Esophagus (tissue), 2 donors: ENCODE measurements around the gene SPTB. TPM values are rescaled to one million over a fixed set of nuclear protein-coding genes. Genes with fewer than 3 reads are reported as not detected.

Experiments
- H3K27ac ChIP-seq, 2 donors: one replicate each; pipeline ENCODE4 v1.5.1; 2013; ENCODE audit warnings: low read depth in 2 of 2, mild to moderate bottlenecking in 2 of 2, inconsistent platforms in 1 of 2, low read length in 1 of 2, moderate library complexity in 1 of 2
- H3K27me3 ChIP-seq, 2 donors: one replicate each; pipeline ENCODE4 v1.6.1; 2013; ENCODE audit warnings: low read length in 2 of 2, control low read depth in 1 of 2, mild to moderate bottlenecking in 1 of 2; ENCODE audit not compliant: insufficient read depth in 2 of 2, control insufficient read depth in 1 of 2
- H3K36me3 ChIP-seq, 2 donors: one replicate each; pipeline ENCODE4 v1.6.1; 2013; ENCODE audit warnings: low read length in 1 of 2; ENCODE audit not compliant: control insufficient read depth in 2 of 2, insufficient read depth in 2 of 2
- H3K4me1 ChIP-seq, 2 donors: one replicate each; pipeline ENCODE4 v1.6.1; 2013; ENCODE audit warnings: low read length in 1 of 2; ENCODE audit not compliant: control insufficient read depth in 2 of 2, insufficient read depth in 2 of 2
- H3K4me3 ChIP-seq, 2 donors: one replicate each; pipeline ENCODE4 v1.5.1; 2013; ENCODE audit warnings: low read length in 2 of 2, mild to moderate bottlenecking in 2 of 2, low read depth in 1 of 2, moderate library complexity in 1 of 2
- H3K9me3 ChIP-seq, 2 donors: one replicate each; pipeline ENCODE4 v1.6.1; 2013; ENCODE audit warnings: mild to moderate bottlenecking in 2 of 2, low read depth in 1 of 2, low read length in 1 of 2, moderate library complexity in 1 of 2; ENCODE audit not compliant: control insufficient read depth in 2 of 2, insufficient read depth in 1 of 2
- WGBS, 2 donors: extraction: QIAGEN DNeasy Blood & Tissue Kit; methylation state at CpG; one replicate each; pipeline ENCODE4 v1.1.7; 2013; 5-methylcytosine and 5-hydroxymethylcytosine counted together
- polyA plus RNA-seq, 2 donors: library from polyadenylated mRNA; stranded (reverse); fragments of 200-250 nt; gene quantifications; one replicate each; pipeline ENCODE4 v1.2.3, GENCODE V29; 2013
- donor health status: healthy with polysubstance abuse.
- donor health status: Bipolar disorder and iron deficiency.

Gene SPTB
- polyA plus RNA-seq, 2 donors = 0.11 to 0.41 TPM

DNA sequence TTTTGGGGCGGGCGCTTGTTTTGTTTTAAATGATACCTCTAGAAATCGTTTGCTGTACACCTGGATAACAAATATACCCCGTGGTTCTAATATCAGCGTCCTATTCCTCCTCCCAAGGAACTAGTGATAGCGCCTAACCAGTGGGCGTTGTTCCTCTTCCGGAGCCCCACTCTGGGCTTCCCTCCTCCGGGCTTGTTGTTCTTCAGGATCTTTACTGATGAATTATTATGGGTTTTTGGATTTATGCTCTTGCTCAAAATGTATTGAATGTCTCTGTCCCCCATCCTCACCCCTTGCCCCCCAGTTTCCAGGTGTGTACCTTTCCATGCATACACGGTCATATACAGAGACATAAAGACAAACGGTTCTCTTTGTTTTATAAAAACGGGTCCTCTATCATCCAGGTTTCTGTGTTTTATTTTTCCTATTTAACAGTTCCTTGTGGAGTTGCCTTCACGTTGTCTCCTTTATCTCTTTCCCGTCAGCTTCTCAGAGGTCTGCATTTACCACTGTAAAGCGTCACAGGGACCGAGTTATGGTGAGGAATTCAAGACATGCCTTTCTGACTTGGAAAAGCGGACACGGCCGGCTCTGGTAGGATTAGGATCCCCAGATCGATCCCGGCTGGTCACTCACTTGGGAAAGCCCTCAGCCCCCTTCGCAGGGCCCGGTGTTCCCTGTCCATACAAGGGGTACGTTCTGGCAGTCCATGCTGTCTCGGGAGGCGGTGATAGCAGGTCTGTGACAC lies 176.1 kb downstream of the SPTB start:
- Histone ChIP-seq H3K4me3 (peak overlapping the region; percentile 88 to 90), H3K27me3 (no peaks in the 10 kb centered on the region), H3K9me3 (no peaks in the 10 kb centered on the region), H3K4me1 (peaks cover 7 to 27% of the 10 kb centered on the region in 2 donors), H3K36me3 (no peaks in the 10 kb centered on the region), H3K27ac (peak overlapping the region; percentile 84 to 91)
- 13 to 14% methylated on average over 26 of the region's 26 CpGs for WGBS, 2 donors

DNA sequence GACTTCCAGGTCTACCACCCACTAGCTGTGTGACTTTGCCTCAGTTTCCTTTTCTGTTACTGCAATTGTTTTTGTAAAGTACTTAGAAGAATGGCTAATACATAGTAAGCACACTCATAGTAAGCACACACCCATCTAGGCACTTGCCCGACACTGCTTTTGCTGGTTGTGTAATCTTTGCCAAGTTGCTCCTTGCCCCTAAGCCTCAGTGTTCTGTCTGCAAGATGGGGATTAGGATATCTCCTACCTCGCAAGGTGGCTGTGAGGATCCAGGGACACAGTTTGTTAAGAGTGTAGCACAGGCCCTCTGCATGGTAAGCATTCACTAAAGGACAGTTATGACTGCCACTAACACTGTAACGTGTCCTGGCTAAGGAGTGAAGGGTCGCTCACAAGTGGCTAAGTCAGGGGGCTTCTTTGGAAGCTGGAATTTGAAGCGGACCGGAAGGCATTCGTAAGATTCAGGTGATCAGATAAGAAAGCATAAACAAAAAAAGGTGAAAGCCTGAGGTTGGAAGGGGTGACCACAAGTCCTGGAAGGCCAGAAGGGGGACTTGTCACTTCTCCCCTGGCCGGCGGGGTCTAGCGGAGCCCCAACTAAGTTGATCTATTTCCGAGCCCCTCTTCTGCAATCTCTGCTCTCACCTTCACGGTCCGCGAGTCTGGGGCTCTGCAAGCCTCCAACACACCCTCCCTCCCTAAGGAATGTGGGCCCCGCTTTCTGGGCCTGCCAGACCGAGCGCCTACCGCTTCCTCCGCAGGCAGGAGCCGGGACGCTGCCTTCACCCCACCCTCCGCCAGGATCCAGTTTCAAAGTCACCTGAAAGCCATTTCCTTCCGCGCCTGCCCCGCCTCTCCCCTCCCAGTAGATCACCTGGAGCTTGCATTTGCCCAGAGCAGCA lies 177.0 kb downstream of the SPTB start:
- Histone ChIP-seq H3K4me1 (peaks cover 5 to 20% of the 10 kb centered on the region in 2 donors), H3K36me3 (no peaks in the 10 kb centered on the region), H3K27ac (peak overlapping the region; percentile 84 to 91), H3K9me3 (no peaks in the 10 kb centered on the region), H3K27me3 (no peaks in the 10 kb centered on the region), H3K4me3 (no peak overlapping the region)
- WGBS, 2 donors = 41 to 51% methylated on average over 25 of the region's 25 CpGs

DNA sequence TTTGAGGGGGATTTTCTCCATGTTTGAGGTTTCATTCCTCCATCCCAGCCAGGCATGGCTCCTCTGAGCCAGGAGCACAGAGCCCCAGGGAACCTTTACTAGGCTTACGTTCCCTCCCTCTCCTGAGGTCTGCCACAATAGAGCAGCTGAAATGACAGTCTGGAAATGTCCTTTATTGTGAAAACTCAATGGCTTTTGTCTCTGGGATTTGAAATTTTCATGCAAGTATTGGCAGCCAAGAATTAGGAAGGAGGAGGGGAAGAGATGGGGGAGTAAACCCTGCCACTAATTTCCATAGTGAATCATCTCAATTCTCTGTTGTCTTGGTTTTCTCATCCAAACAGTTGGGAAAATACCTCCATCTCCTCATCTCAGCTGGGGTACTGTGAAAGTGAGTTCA lies 178.0 kb downstream of the SPTB start:
- H3K9me3 ChIP-seq = no peaks in the 10 kb centered on the region
- peaks cover 2 to 12% of the 10 kb centered on the region in 2 donors for H3K4me1 ChIP-seq
- no peaks in the 10 kb centered on the region for H3K27me3 ChIP-seq
- WGBS, 2 donors = 43 to 73% methylated on average over 1 of the region's 1 CpG
- H3K27ac ChIP-seq = no peak overlapping the region
- H3K4me3 ChIP-seq = no peak overlapping the region
- H3K36me3 ChIP-seq = no peaks in the 10 kb centered on the region

DNA sequence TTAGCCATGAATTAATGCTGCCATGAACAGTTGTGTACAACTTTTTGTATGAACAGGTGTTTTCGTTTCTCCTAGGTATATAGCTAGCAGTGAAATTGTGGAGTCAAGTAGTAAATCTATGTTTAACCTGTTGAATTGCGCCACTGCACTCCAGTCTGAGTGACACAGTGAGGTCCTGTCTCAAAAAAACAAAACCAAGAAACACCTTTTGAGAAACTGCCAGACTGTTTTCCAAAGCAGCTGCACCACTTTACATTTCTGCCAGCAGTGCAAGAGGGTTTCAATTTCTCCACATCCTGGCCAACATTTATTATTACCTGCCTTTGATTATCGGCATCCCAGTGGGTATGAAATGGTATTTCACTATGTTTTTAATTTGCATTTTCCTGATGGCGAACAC lies 178.8 kb downstream of the SPTB start:
- 78 to 81% methylated on average over 4 of the region's 4 CpGs for WGBS, 2 donors
- H3K4me3 ChIP-seq = no peak overlapping the region
- H3K36me3 ChIP-seq = no peaks in the 10 kb centered on the region
- no peaks in the 10 kb centered on the region for H3K27me3 ChIP-seq
- H3K27ac ChIP-seq = no peak overlapping the region
- H3K9me3 ChIP-seq = no peaks in the 10 kb centered on the region
- H3K4me1 ChIP-seq = peaks cover 2 to 7% of the 10 kb centered on the region in 2 donors

DNA sequence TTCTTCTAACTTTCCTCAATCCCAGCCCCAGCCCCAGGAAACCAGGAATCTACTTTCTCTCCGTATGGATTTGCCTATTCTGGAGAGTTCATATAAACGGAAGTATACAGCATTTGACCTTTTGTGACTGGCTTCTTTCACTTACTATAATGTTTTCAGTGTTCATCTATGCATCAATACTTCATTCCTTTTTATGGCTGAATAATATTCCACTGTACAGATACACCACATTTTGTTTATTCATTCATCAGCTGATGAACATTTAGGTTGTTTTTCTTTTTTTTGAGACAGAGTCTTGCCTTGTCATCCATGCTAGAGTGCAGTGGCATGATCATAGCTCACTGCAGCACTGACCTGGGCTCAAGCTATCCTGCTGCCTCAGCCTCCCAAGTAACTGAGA lies 179.4 kb downstream of the SPTB start:
- H3K4me3 ChIP-seq = no peak overlapping the region
- no peaks in the 10 kb centered on the region for H3K36me3 ChIP-seq
- WGBS, 2 donors = 71 to 85% methylated on average over 2 of the region's 2 CpGs
- no peak overlapping the region for H3K27ac ChIP-seq
- no peaks in the 10 kb centered on the region for H3K9me3 ChIP-seq
- no peaks in the 10 kb centered on the region for H3K27me3 ChIP-seq
- H3K4me1 ChIP-seq = peaks cover 2 to 3% of the 10 kb centered on the region in 2 donors

DNA sequence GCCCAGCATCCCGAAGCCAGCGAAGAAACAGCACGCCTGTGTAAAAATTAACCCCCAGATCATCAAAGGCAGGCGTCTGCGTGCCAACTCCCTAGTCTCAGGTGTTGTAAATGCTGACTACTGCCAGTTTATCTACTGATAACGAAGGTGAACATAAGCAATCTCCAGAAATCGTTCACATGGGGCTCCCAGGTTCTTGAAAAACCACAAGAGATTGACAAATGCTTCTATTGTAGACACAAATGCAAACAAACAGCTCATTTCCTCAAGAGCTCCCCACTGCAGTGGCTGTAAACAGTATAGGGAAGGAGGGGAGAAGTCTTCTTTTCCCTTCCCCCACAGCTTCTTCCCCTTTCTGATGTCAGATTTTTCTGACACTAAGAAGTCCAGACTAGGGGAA lies 180.8 kb downstream of the SPTB start:
- H3K4me1 ChIP-seq = peaks cover 2 to 3% of the 10 kb centered on the region in 2 donors
- H3K27me3 ChIP-seq = no peaks in the 10 kb centered on the region
- no peak overlapping the region for H3K4me3 ChIP-seq
- H3K9me3 ChIP-seq = no peaks in the 10 kb centered on the region
- H3K36me3 ChIP-seq = no peaks in the 10 kb centered on the region
- 54 to 72% methylated on average over 7 of the region's 7 CpGs for WGBS, 2 donors
- H3K27ac ChIP-seq = no peak overlapping the region

DNA sequence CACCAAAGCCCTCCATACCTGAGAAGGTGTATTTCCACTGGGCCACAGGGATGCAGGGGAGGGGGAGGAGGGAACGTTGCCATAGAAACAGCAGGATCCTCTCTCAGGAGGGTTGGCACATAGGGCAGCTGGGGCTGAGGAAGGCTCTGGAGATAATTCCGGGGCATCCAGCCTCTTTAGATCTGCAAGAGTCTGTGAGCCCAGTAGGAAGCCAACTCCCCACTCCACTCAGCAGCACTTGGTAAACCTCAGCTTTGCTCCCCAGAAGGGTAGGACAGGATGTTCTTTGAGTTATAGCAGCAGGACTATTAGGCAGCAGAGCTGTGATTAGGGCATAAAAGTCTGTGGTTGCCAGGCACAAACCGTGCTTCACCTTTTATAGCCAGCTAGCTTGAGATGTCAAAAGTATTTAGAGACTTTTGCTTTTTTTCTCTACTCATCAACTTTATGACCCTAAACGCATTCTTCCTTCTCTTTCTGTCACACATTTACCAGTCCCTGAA lies 183.3 kb downstream of the SPTB start:
- H3K4me1 ChIP-seq = peaks cover 2 to 4% of the 10 kb centered on the region in 2 donors
- H3K27me3 ChIP-seq = no peaks in the 10 kb centered on the region
- WGBS, 2 donors = 68 to 72% methylated on average over 4 of the region's 4 CpGs
- H3K27ac ChIP-seq = no peak overlapping the region
- no peaks in the 10 kb centered on the region for H3K36me3 ChIP-seq
- H3K9me3 ChIP-seq = no peaks in the 10 kb centered on the region
- H3K4me3 ChIP-seq = no peak overlapping the region

Other genes with a start within 250 kb of the SPTB start
- 10 to 100 TPM; 23.1 to 27.1 TPM for gene PLEKHG3, start 175.5 kb downstream of the SPTB start, polyA plus RNA-seq
- 10 to 100 TPM; 30.3 to 31.7 TPM for gene CHURC1, start 34.5 kb upstream of the SPTB start, polyA plus RNA-seq
- gene GPX2, start 62.8 kb upstream of the SPTB start, polyA plus RNA-seq = 100 to 1,000 TPM in 1 of 2 donors, 10 to 100 TPM in 1; 77.2 to 128 TPM
- 1 to 10 TPM; 3.2 to 3.3 TPM for gene RAB15, start 92.4 kb upstream of the SPTB start, polyA plus RNA-seq
- gene FNTB, start 107.0 kb upstream of the SPTB start, polyA plus RNA-seq = 10 to 100 TPM; 13.3 to 14.6 TPM
- 10 to 100 TPM; 52.2 to 66.8 TPM for gene MAX, start 222.6 kb upstream of the SPTB start, polyA plus RNA-seq